Lower leg skin (tissue), 4 donors: ENCODE measurements around the gene MTF1. TPM values are rescaled to one million over a fixed set of nuclear protein-coding genes. Genes with fewer than 3 reads are reported as not detected.

Source experiments
- DNase-seq, 2 donors: peaks; one replicate each; pipeline ENCODE4 v3.0.0-alpha.2; 2019; ENCODE audit warnings: low spot score in 2 of 2
- H3K4me3 ChIP-seq: fragments of 200-600 bp; sonication (generic); 2 replicates; pipeline ENCODE4 v1.5.1; 2017; ENCODE audit warnings: mild to moderate bottlenecking, low read depth; ENCODE audit not compliant: poor library complexity, severe bottlenecking
- CTCF ChIP-seq, 3 donors: fragments of 450-650 bp; IDR thresholded peaks; one replicate each; pipeline ENCODE4 v1.5.1; 2016; ENCODE audit warnings: antibody characterized with exemption in 3 of 3, mild to moderate bottlenecking in 3 of 3, moderate library complexity in 2 of 3
- POLR2A ChIP-seq, 2 donors: fragments of 450-650 bp; IDR thresholded peaks; one replicate each; pipeline ENCODE4 v1.6.1; 2016 to 2017; ENCODE audit warnings: antibody characterized with exemption in 2 of 2, mild to moderate bottlenecking in 1 of 2, moderate library complexity in 1 of 2
- WGBS, 2 donors: methylation state at CpG; one replicate each; pipeline ENCODE4 v1.1.5; 2018; 5-methylcytosine and 5-hydroxymethylcytosine counted together
- intact Hi-C: fragments of 100-400 bp; cut with DNase I; formaldehyde crosslinking; loops from one replicate; pipeline ENCODE4 v1.15.0; 2023; ENCODE audit warnings: low total_unique reads
- total RNA-seq, 4 donors: library from RNA; depleted of rRNA; stranded (reverse); fragments of >200 nt; gene quantifications; one replicate each; pipeline ENCODE4 v1.1.0, GENCODE V29; 2016

The MTF1 gene
- total RNA-seq, 4 donors from 2014 or later, result 6.7 to 9.6 (median 7.7) TPM

GRCh38 chr1:37846647-37847339, 12.6 kb downstream of the MTF1 start:
- H3K4me3 ChIP-seq, result no peak overlapping the region
- TF ChIP-seq POLR2A (IDR thresholded peaks at IDR 0.05) (no peak), CTCF (IDR thresholded peaks at IDR 0.05) (no peak)
- DNase-seq, result no peak
- intact Hi-C loops, result loop anchor here (10.0 kb wide), 1 partner anchor 1878 kb away; no protein-coding TSS in a partner anchor
- 80 to 87% methylated on average over 4 of the region's 4 CpGs for WGBS, 2 donors

- DNase-seq, result no peak
- intact Hi-C loops, result loop anchor here (10.0 kb wide), 1 partner anchor 1879 kb away; no protein-coding TSS in a partner anchor
- WGBS, 2 donors, result 72 to 78% methylated on average over 3 of the region's 3 CpGs
- TF ChIP-seq POLR2A (IDR thresholded peaks at IDR 0.05) (no peak), CTCF (IDR thresholded peaks at IDR 0.05) (no peak)
- H3K4me3 ChIP-seq, result no peak overlapping the region
Measured at GRCh38 chr1:37845786-37846185, 13.6 kb downstream of the MTF1 start.

- WGBS, 2 donors, result 94 to 96% methylated on average over 5 of the region's 5 CpGs
- H3K4me3 ChIP-seq, result no peak overlapping the region
- TF ChIP-seq POLR2A (IDR thresholded peaks at IDR 0.05) (no peak), CTCF (IDR thresholded peaks at IDR 0.05) (no peak)
- DNase-seq, result no peak
- intact Hi-C loops, result loop anchor here (10.0 kb wide), 1 partner anchor 1880 kb away; no protein-coding TSS in a partner anchor
Measured at GRCh38 chr1:37845049-37845646, 14.2 kb downstream of the MTF1 start.

GRCh38 chr1:37844536-37844935, 14.9 kb downstream of the MTF1 start:
- intact Hi-C loops, result loop anchor here (10.0 kb wide), 1 partner anchor 1880 kb away; no protein-coding TSS in a partner anchor
- no peak for DNase-seq

GRCh38 chr1:37841652-37842051, 17.7 kb downstream of the MTF1 start:
- intact Hi-C loops, result loop anchor here (10.0 kb wide), 1 partner anchor 1883 kb away; no protein-coding TSS in a partner anchor
- 93 to 97% methylated on average over 3 of the region's 3 CpGs for WGBS, 2 donors
- H3K4me3 ChIP-seq, result no peak overlapping the region
- TF ChIP-seq POLR2A (IDR thresholded peaks at IDR 0.05), result no peak
- TF ChIP-seq CTCF (IDR thresholded peaks at IDR 0.05), result no peak
- DNase-seq, result no peak

More at GRCh38 chr1:37844536-37844935, 14.9 kb downstream of the MTF1 start:
- TF ChIP-seq CTCF (IDR thresholded peaks at IDR 0.05), result no peak
- no peak for TF ChIP-seq POLR2A (IDR thresholded peaks at IDR 0.05)
- no peak overlapping the region for H3K4me3 ChIP-seq
